GM19099 (cell line): ENCODE measurements around the gene RYR2.

Experiments
- POLR2A ChIP-seq: IDR thresholded peaks from 3 replicates; pipeline ENCODE4 v1.6.1; 2011; ENCODE audit warnings: low read depth; ENCODE audit not compliant: insufficient read length; ENCODE audit errors: extremely low read depth

Gene RYR2

DNA sequence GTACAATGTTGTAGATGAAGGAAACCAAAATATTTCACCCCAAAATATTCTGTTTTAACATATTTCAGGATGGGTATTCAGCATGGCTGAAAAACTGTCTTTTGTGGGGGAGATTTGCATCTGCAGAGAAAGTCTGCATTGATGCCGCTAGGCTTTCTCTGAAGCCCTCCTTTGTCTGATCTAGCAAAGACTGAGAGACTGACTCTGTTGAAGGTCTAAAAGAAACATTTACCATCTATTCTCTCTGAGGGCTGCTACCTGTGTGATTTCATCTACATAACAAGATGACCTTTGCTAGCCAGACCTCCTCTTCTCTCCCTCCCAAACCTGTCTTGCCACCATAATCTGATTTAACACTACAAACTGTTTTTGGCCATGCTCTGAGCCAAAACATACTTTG lies 25.4 kb upstream of the RYR2 start:
- no peak for TF ChIP-seq POLR2A

DNA sequence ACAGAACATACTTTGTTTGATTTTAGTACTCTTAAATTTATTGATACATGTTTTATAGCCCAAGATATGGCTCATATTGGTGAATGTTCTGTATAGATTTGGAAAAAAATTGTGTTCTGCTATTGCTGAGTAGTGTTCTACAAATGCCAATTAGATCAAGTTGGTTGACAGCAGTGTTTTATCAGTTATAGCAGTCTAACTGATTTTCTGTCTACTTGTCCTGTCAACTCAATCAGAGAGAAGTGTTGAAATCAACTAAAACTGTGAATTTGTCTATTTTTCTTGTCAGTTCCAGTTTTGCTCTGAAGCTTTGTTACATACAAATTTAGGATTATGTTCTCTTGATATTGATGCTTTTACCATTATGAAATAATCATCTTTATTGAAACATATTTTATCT lies 23.1 kb upstream of the RYR2 start:
- TF ChIP-seq POLR2A, result no peak

DNA sequence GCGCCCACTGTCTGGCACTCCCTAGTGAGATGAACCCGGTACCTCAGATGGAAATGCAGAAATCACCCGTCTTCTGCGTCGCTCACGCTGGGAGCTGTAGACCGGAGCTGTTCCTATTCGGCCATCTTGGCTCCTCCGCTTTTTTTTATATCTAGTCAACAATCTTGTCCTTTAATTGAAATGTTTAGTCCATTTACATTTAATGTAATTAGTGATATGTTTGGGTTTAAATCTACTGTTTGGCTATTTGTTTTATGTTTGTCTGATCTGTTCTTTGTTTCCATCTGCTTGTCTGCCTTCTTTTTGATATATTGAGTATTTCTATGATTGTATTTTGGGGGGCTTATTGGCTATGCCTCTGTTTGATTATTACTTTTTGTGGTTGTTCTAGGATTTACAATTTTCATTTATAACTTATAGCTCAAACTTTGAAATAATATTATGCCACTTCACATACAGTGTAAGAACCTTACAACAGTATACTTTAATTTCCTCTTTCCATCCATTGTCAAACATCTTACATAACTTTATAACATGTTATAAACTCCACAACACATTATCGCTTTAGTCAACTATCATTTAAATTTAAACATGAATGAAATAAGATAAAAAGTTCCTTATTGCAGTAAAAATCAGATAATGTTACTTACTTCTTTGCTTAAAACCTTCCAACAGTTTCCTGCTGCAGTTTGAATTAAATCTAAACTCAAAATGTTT lies 16.5 kb upstream of the RYR2 start:
- no peak for TF ChIP-seq POLR2A

DNA sequence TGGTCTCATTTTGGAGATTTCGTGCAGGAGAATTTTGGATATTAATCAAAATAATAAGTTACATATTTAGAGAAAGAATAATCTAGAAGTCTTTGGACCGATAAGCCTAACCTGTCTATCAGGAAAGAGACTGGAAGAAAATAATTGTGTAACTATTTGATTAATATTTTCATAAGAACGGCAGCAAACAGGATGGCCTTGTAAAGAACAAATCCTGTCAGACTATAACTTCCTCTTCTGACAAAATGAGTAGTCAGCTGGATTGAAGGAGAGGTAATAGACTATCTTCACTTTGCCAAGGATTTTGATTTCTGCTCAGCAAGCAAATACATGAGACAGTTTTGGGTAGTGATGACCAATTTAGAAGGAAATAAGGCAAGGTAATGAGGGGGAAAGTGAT lies 12.7 kb upstream of the RYR2 start:
- no peak for TF ChIP-seq POLR2A

DNA sequence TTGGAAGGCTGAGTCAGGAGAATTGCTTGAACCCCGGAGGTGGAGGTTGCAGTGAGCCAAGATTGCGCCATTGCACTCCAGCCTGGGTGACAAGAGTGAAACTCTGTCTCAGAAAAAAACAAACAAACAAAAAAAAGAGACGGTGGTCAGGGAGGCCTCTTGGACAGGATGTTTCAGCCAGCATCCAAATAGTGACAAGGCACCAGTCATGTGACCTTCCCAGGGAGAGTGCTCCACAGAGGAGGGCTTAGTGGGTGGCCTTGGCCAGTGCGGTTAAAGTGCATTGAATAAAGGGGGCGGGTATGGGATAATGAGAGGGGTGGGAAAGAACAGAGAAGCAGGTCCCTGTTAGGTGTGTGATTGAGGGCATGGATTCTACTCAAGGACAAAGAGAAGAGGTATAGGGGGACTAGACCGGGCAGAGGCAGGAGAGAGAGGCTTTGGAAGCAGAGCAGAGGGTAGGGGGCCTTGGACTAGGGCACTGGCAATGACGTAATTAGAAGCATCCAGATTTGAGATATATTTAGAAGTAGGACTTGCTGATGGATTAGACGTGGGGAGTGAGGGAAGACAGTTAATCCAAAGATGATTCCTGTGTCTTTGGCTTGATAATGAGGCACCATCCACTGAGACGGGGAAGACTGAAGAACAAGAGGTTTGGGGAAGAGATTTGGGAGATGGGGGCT lies 12.0 kb upstream of the RYR2 start:
- no peak for TF ChIP-seq POLR2A

DNA sequence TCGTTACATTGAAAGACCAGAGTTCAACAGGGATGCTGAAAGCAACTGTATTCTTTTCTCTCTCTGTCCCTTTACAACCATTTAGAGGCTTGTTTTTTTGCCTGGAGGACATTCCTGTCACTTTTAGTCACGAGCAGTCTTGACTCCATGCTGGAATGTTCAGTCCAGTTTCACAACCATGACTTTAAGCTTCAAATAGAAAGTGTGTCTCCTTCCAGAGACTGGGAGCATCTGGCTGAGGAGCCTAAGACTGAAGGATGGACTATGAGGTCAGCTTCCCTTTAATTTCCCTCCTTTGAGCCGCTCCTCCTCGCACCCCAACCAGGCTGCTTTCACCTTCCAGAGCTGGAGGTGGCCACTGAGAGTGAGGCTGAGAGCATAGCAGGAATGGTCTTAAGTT lies 10.5 kb upstream of the RYR2 start:
- TF ChIP-seq POLR2A, result no peak

DNA sequence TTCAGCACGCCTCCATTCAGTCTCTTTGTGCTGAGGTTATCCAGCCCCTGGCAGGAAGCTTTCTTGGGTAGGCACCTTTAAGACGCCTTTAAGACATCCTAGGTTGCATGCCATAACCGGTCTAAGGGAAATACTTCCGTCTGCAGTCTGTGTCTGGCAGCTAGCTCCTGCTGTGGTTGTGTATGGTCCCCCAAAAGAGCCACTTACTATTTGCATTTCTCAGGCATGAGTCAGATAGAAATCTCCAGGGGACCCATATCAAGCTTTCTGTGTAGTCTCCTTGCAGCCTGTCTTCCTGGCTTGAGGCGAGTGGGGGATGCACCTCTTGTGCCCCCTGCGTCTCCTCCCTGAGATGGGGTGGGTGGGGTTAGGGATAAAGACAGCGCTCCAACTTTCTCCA lies 10.0 kb upstream of the RYR2 start:
- no peak for TF ChIP-seq POLR2A

DNA sequence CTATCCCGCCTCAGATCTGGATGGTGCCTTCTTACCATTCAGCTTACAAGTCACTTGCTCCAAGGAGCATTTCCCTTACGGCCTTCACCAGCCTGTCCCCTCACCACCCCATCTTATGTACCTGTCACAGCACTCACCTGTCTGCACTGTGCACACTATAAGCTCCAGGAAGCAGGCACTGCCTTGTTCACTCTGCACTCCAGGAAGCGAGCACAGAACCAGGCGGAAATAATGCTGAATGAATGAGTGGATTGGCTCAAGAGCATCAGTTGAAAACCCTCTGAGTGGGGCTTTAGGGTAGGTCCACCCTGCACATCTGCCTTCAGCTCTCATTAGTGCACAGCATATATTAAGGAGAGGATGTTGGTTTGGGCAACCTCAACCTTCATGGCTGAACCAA lies 8.9 kb upstream of the RYR2 start:
- TF ChIP-seq POLR2A, result no peak

DNA sequence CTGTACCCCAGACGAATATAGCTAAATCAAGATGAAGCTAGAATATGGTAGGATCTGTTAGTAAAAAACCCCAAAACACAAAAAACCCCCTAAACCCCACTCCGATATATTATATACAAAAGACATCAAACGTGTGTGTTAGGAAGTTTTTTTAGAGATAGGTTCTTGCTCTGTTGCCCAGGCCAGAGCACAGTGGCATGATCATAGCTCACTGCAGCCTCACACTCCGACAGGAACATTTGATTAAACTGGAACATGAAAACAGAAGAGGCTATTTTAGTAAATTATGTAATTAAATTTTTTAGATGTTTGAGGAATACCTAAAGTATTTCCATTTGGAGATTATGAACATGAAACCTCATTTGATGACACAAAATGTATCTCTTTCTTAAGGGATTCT lies 8.2 kb upstream of the RYR2 start:
- no peak for TF ChIP-seq POLR2A

DNA sequence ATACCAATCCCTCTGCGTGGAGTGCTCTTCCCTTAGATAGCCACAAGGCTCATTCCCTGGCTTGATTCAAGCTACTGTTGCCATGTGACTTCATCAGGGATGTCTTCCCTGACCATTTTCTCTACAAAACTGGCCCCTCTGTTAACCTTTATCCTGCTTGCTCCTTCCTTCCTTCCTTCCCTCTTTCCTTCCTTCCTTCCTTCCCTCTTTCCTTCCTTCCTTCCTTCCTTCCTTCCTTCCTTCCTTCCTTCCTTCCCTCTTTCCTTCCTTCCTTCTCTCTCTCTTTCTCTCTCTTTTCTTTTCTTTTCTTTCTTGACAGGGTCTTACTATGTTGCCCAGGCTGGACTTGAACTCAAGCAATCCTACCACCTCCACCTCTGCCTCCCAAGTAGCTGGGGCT lies 6.2 kb upstream of the RYR2 start:
- TF ChIP-seq POLR2A, result no peak

DNA sequence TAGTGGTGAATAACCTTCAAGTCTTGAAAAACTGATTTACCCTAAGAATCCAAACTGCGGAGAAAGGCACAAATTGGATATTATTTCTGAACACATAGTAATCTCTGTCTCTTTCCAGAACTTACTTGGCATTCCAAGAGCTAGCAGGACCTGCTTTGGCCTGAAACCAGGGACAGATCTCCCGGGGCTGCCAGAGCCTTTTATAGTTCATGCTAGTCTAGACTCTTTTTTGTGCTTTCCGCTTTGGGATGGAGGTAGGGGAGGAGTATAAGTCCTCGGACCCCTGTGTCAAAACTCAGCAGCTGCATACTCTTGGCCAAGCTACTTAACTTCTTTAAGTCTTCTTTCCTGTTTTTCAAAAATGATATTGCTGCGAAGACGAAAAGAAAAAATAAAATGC lies 3.8 kb upstream of the RYR2 start:
- TF ChIP-seq POLR2A, result no peak

DNA sequence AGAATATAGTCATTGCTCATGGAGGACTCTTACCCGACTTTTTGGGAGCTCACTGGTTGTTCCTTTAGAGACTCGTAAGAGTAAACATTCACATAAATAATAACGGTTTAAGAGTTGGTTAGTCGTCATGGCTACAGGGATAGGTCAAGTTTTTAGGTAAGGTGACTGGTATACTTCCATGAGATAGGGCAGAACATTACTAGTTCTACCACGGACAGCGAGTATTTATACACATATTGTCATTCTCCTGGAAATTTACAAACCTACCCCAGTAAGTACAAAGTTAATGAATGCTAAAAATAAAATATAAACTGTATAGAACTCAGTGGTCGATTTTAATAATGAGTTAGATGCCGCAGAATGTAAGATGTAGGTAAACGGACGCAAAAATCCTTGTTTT lies 1.2 kb upstream of the RYR2 start:
- TF ChIP-seq POLR2A, result no peak

DNA sequence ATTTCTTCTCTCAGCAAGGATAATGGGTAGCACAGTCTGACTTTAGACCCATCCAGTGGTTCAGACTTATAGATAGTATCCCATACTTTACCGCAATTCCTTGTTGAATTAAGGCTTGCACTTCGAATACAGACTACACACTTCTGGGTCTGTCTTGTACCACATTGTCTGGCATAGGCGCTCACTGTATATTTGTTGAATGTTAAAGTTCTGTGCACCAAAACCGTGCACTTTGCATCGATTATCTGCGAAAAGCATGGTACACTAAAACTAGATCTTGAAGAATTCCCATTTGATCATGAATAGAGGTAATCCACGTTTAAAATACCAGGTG lies 556 bp upstream of the RYR2 start:
- TF ChIP-seq POLR2A, result no peak

DNA sequence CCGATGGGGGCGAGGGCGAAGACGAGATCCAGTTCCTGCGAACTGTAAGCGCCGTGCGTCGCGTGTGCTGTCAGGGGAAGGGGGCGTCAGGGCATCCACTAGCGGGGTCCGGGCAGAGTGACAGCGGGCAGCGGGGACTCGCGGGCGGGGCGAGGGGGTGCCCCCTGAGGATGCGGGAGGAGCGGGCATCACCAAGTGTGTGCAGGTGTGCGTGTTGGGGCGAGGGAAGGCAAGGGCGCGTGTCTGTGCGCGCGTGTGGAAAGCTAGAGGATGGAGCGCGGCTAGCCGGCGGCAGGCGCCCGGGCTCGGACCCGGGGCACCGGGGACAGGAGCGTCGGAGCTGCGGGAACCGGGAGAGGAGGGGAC lies 525 bp downstream of the RYR2 start:
- no peak for TF ChIP-seq POLR2A

DNA sequence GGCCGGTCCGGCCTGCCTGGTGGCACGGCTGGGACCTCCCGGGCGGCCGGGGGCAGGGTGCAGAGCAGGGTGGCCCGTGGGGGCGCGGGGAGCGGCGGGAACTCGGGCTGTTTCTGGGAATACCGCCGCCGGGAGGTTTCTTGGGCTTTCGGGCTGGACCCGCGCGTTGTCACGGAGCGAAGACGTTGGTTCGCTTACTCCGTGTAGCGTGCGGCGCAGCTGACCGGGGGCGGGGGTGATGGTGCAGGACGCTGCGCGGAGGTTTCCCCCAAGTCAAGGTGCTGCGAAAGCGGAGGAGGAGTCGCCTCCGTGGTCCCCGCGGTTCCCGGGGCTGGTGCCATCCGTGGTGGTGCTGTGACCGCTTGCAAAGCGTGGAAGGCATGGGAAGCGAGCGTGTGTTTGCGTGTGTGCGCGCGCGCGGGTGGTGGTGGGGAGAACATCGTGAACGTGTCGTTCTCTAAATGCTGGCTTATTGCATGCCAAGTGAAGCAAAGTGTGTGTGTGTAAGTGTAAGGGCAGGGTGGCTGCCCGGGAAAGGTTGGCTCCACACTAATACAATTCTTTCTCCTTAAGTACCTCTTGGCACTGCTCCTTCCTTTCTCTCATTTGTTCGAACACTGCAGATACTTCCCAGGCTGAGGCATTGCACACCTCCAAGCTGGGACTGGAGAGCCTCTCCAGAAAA lies 1.1 kb downstream of the RYR2 start:
- TF ChIP-seq POLR2A, result no peak
